ENCODE results near the gene RNF150.
A peak's percentile ranks its signal among the peaks of the same experiment; 100 is the strongest.

The RNF150 gene

GRCh38 chr4:141140391-141141200, 7.3 kb upstream of the RNF150 start:
- Histone ChIP-seq H3K27me3 (ENCODE audit: low read depth, low read length) (peaks cover 7% of the 10 kb centered on the region), H3K4me1 (ENCODE audit: low read length) (no peaks in the 10 kb centered on the region), H2AFZ (ENCODE audit: low read depth, low read length) (no peak overlapping the region), H3K27ac (ENCODE audit: low read length) (no peak overlapping the region), H3K9me3 (ENCODE audit: insufficient read depth, low read length) (no peaks in the 10 kb centered on the region), H3K79me2 (ENCODE audit: low read length) (no peaks in the 10 kb centered on the region), H3K9ac (ENCODE audit: low read length) (no peak overlapping the region), H3K36me3 (replicated peaks; ENCODE audit: low read depth, low read length) (no peaks in the 10 kb centered on the region), H4K20me1 (ENCODE audit: insufficient read depth, low read length) (no peaks in the 10 kb centered on the region), H3K4me2 (ENCODE audit: low read length) (no peak overlapping the region), H3K4me3 (ENCODE audit: low read length) (no peak overlapping the region)
- no peak for TF ChIP-seq EZH2phosphoT487 (IDR thresholded peaks at IDR 0.05; ENCODE audit: low read depth)
- TF ChIP-seq CTCF (IDR thresholded peaks at IDR 0.05; ENCODE audit: low read depth, low read length), result no peak

DNA sequence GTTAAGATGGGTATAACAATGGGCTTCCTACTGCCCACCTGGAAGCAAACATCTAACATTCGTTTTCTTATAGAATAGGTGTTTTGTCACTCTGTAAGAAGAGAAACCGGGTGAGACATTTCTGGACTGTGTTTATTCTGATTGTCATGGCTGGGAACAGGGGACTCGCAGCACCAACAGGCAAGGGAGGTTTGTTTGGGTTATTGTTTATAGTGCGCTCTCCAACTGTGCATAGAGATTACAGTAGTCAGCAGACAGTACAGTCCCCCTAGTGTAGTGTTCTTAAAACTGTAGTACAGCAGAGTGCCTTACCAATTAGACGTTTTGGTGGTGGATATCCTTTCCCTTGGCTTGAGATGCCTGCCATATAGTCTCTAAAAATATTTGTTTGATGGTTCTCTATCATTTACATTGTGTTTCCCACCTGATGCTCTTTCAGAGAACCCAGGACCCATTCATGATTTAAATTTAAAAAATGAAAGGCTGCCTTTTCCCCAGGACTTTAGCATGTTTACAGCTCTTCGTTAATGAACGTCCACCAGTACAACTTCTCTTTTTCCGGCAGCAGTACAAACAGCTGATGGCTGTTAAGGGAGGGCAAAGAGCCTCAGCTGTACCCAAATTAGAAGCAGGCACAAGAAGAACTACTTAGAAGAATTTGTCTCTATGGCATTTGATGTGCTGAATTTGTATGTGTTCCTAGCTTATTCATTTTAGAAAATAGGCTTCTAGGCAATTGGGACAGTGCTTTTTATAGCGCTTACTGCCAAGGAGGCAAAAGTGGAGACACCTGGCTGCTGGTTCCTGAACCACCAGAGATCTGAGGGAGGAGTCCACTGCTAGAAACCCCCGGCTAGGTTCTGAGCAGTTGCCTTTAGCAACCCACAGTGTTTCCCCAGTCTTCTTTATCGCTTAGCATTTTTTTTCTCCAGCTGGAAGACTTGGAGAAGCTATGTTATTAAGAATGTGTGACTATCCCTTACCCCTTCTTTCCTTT, 1.0 kb upstream of the RNF150 start:
- H2AFZ ChIP-seq (ENCODE audit: low read depth, low read length), result 0 out of 2 replicates have a peak overlapping the region, but pooled peaks have one; percentile 10
- TF ChIP-seq EZH2phosphoT487 (IDR thresholded peaks at IDR 0.05; ENCODE audit: low read depth), result no peak
- no peak for TF ChIP-seq CTCF (IDR thresholded peaks at IDR 0.05; ENCODE audit: low read depth, low read length)
- H3K79me2 ChIP-seq (ENCODE audit: low read length), result no peaks in the 10 kb centered on the region
- H3K36me3 ChIP-seq (replicated peaks; ENCODE audit: low read depth, low read length), result no peaks in the 10 kb centered on the region
- H3K4me2 ChIP-seq (ENCODE audit: low read length), result peak overlapping the region; percentile 48
- peaks cover 10% of the 10 kb centered on the region for H3K27me3 ChIP-seq (ENCODE audit: low read depth, low read length)
- H3K4me3 ChIP-seq (ENCODE audit: low read length), result peak overlapping the region; percentile 69
- no peaks in the 10 kb centered on the region for H3K9me3 ChIP-seq (ENCODE audit: insufficient read depth, low read length)
- H3K9ac ChIP-seq (ENCODE audit: low read length), result no peak overlapping the region
- no peaks in the 10 kb centered on the region for H3K4me1 ChIP-seq (ENCODE audit: low read length)
- H4K20me1 ChIP-seq (ENCODE audit: insufficient read depth, low read length), result no peaks in the 10 kb centered on the region
- H3K27ac ChIP-seq (ENCODE audit: low read length), result no peak overlapping the region

- Histone ChIP-seq H3K9me3 (ENCODE audit: insufficient read depth, low read length) (no peaks in the 10 kb centered on the region), H2AFZ (ENCODE audit: low read depth, low read length) (no peak overlapping the region), H3K4me1 (ENCODE audit: low read length) (no peaks in the 10 kb centered on the region), H3K36me3 (replicated peaks; ENCODE audit: low read depth, low read length) (no peaks in the 10 kb centered on the region), H3K9ac (ENCODE audit: low read length) (no peak overlapping the region), H3K4me3 (ENCODE audit: low read length) (peak overlapping the region; percentile 69), H3K4me2 (ENCODE audit: low read length) (peak overlapping the region; percentile 48), H3K79me2 (ENCODE audit: low read length) (no peaks in the 10 kb centered on the region), H4K20me1 (ENCODE audit: insufficient read depth, low read length) (no peaks in the 10 kb centered on the region), H3K27ac (ENCODE audit: low read length) (no peak overlapping the region), H3K27me3 (ENCODE audit: low read depth, low read length) (peaks cover 7% of the 10 kb centered on the region)
- TF ChIP-seq CTCF (IDR thresholded peaks at IDR 0.05; ENCODE audit: low read depth, low read length) (no peak), EZH2phosphoT487 (IDR thresholded peaks at IDR 0.05; ENCODE audit: low read depth) (no peak)
These were observed 542 bp downstream of the RNF150 start for GRCh38 chr4:141132709-141133145.

Measured in OCI-LY3 (cell line).